HG03139 (cell line): ENCODE data around the gene DNASE2.
"Not testable (repeated sequence)": the region's sequence is repeated elsewhere in the genome, so short reads cannot be mapped to it uniquely, and the experiment has no call there.

ENCODE experiments used
- ATAC-seq: cut with Tn5 transposase; IDR thresholded peaks from one replicate; pipeline ENCODE4 v1.9.1; 2021; ENCODE audit not compliant: unreplicated experiment

Gene DNASE2

GRCh38 chr19:12881172-12881808 is at the start of gene DNASE2:
Gene DNASE2, minus strand, starts transcription at chr19:12881449. Its CDS starts 74 bp downstream, at chr19:12881375.
- peak; percentile 74 for ATAC-seq

- no peak for ATAC-seq
Measured at GRCh38 chr19:12930002-12930645, 48.9 kb upstream of the DNASE2 start.

- no peak for ATAC-seq
Measured at GRCh38 chr19:12924621-12925310, 43.5 kb upstream of the DNASE2 start.

GRCh38 chr19:12922959-12923358 is 41.7 kb upstream of the DNASE2 start:
- no peak for ATAC-seq

- no peak for ATAC-seq
Measured at GRCh38 chr19:12921047-12921446, 39.8 kb upstream of the DNASE2 start.

GRCh38 chr19:12918253-12918652 is 37.0 kb upstream of the DNASE2 start:
- ATAC-seq = no peak

GRCh38 chr19:12915860-12916259 is 34.6 kb upstream of the DNASE2 start:
- not testable (repeated sequence) for ATAC-seq

- no peak for ATAC-seq
Measured at GRCh38 chr19:12913851-12914690, 32.8 kb upstream of the DNASE2 start.

GRCh38 chr19:12913011-12913561 is 31.8 kb upstream of the DNASE2 start:
- ATAC-seq = no peak

- ATAC-seq = no peak
Measured at GRCh38 chr19:12912571-12912970, 31.3 kb upstream of the DNASE2 start.

GRCh38 chr19:12907166-12907565 is 25.9 kb upstream of the DNASE2 start:
- no peak for ATAC-seq

- peak; percentile 62 for ATAC-seq
Measured at GRCh38 chr19:12899891-12900518, 18.8 kb upstream of the DNASE2 start.

- no peak for ATAC-seq
Measured at GRCh38 chr19:12896460-12896859, 15.2 kb upstream of the DNASE2 start.

- no peak for ATAC-seq
Measured at GRCh38 chr19:12893582-12893981, 12.3 kb upstream of the DNASE2 start.

GRCh38 chr19:12891553-12892021 is 10.3 kb upstream of the DNASE2 start:
- ATAC-seq = no peak

- ATAC-seq = peak; percentile 83
Measured at GRCh38 chr19:12890787-12891552, 9.7 kb upstream of the DNASE2 start, which contains the start of gene GCDH. Gene GCDH, plus strand, starts transcription at chr19:12891160. Its CDS starts 145 bp downstream, at chr19:12891305.

GRCh38 chr19:12890299-12890786 is 9.1 kb upstream of the DNASE2 start:
- not testable (repeated sequence) for ATAC-seq

GRCh38 chr19:12888006-12888603 is 6.9 kb upstream of the DNASE2 start:
- no peak for ATAC-seq
